Stimulated activated CD8-positive, alpha-beta memory T cell treated with anti-CD3 and anti-CD28 coated beads, Interleukin-15, amount 100 ng/mL, for 48 hours (primary cell): Measurements from ENCODE around the gene RETN.
A peak's percentile ranks its signal among the peaks of the same experiment; 100 is the strongest.

Source experiments
- DNase-seq, 2 donors: peaks; one replicate each; pipeline ENCODE4 v3.0.0-alpha.2; 2020; ENCODE audit warnings: low read depth in 2 of 2

Gene RETN, protein sequence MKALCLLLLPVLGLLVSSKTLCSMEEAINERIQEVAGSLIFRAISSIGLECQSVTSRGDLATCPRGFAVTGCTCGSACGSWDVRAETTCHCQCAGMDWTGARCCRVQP

DNA sequence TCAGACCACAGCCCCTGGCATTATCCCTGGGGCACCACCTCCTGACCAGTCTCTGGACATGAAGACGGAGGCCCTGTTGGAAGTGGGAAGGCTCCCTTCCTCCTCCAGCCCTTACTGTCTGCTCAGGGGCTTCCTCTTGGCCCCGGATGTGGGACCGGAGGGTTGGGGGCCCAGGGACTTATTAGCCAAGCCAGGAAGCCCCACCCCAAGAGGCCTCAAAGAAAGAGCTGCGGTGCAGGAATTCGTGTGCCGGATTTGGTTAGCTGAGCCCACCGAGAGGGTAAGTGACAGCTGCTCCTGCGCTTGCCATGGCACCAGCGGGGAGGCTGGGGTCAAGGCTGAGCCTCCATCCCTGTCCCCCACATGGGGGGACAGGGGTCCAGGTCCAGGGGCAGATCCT is at the start of gene RETN:
Gene RETN, plus strand, starts transcription at position 208 of the 400 bp plus-strand sequence. CDS start 278 bp downstream, outside the sequence.
- DNase-seq: no peak

- no peak for DNase-seq
Observed at GRCh38 chr19:7619671-7620441, 49.0 kb upstream of the RETN start.

DNA sequence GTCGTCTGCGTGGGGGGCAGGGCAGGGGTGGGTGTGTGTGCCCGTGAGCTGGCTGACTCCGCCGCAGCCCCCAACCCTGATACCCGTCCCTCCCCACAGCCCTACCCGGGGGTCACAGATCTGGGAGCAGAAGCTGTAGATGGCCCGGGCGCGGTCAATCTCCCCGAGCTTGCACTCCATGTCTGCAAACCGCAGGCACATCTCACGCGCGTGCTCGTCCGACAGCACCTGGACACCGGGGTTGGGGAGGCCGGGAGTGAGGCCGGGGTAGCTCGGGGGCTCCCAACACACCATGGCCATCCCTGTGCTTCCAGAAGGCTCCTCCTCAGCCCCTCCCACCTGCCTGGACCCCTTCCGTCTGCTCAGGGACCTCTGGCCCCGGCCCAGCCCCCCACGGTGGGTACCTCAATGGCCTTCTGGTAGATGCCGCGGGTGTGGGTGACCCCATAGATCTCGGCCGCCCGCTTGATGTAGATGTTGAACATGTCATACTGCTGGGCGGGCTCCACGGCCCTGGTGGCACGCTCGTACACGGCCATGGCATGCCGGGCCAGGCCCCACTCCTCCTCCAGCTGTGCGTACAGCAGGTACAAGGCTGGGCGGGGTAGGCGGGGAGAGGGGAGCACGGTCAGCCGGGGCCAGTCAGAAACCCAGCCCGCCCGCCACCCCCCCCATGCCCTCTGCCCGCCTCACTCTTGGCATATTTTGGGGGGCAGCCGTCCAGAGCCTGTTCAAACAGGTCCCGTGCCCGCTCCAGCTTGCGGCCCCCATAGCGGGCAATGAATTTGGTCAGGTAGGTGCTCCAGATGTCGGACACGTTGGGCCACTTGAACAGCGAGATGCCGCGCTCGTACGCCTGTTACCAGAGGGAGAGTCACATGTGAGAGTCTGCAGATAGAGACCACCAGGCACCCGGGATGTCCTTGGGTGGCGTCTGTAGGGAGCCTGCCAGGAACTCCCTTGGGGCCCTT is 48.1 kb upstream of the RETN start:
- DNase-seq: no peak

DNA sequence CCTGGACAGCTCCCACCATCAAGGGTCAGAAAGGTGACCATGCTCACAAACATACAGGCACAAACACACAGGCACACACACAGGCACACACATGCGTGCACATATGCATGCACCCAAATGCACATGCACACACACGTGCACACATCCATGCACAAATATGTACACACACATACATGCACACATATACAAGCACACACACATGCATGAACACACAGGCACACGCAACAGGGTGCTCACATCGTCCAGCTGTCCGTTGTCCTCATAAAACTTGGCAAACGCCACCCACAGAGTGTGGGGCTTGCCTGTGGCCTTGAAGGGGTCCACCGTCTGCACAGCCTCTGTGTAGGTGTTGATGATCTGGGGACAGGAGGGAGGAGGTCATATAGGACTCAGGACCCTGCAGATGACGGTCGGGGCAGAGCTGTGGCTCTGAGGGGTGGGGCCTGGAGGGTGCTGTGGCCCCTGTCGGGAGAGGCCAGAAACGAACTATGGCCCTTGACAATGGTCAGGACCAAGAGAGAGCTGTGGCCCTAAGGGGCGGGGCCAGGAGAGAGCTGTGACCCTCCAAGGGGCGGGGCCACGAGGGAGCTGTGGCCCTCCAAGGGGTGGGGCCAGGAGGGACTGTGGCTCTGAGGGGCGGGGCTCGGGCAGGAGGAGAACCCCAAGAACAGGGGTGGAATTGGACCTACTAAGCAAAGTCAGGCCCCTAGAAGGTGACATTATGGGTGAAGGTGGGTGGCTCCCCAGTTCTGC is 45.7 kb upstream of the RETN start:
- DNase-seq: no peak

GRCh38 chr19:7623725-7624603 is 44.9 kb upstream of the RETN start:
- DNase-seq: no peak

GRCh38 chr19:7624810-7625209 is 44.0 kb upstream of the RETN start:
- no peak for DNase-seq

GRCh38 chr19:7625763-7626372 is 43.0 kb upstream of the RETN start:
- no peak for DNase-seq

DNA sequence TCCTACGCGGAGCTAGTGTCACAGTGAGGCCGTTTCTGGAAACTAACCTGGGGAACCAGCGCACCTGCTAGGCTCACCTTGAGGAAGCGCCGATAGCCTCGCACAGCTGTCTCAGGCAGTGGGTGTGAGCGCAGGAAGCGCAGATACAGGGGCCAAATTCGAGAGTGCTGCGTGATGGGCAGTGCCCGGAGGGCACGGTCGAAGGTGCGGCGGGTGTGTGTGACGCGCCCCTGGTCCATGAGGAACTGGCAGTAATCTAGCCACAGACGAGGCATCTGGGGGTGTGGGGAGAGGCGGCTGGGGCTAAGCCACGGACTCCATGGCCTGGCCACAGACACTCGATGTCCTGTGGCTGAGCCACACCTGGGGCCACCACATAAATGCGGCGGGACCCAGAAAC is 41.7 kb upstream of the RETN start:
- DNase-seq: no peak

- no peak for DNase-seq
Observed at GRCh38 chr19:7628589-7629311, 40.1 kb upstream of the RETN start.

GRCh38 chr19:7629347-7630054 is 39.3 kb upstream of the RETN start, which contains the start of the genes PET100 and XAB2:
Gene PET100 (plus strand): TSS chr19:7629793. CDS start chr19:7629834, 41 bp downstream.
Gene XAB2 (minus strand): TSS chr19:7629545. CDS start chr19:7629527, 18 bp downstream.
- peak; percentile 90 for DNase-seq

DNA sequence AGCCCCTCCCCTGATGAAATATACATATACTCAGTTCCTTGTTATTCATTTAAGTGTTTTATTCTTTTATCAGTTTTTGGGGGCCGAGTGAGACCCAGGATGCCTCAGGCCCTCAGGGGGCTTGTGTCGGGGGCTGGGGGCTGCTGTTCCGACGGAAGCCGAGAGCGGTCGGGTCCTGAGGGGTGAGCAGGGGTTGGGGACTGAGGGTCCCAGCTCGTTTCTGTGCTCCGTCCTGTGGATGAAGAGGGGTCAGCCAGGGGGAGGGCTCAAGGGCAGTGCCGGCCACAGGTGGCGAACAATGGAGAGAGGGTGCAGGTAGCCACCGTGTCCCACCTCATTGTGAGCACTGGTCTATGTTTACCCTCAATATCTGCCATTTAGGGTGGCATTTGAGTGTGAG is 37.3 kb upstream of the RETN start:
- no peak for DNase-seq

DNA sequence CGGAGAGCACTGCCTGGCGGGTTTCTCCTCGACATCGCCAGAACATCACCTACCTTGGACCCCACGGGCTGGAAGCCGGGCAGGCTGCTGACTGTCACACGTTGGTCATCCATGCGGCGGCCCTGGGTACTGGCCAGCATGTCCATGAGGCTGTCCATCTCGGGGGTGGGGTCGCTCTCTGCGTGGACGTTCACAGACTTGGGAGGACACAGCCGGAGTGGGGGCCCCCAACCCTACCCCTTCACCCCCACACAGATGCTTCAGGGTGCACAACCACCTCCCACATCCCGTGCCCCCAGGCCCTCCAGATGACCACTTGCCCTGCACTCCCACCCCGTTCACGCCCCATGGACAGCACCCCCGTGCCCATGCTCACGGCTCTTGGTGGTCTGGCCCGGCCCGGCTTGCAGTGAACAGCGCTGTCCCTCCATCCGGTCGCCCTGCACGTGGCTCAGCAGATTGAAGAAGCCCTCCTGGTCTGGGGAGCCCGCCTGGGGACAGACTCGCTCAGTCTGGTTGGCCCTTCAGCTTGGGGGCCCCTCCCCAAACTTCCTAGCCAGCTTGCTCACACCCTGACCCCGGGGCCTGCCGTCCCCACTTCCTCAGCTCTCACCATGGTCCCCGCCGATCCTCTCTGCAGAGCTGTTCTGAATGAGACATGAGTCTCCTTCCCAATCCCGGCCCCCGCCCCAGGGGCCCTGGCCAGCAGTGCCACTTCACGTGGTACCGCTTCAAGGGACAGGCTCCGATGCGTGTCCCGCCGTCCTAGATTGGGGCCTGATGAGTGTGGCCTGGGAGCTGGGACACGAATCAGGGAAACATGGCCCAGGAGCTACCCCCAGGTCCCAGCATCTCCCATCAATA is 36.3 kb upstream of the RETN start:
- no peak for DNase-seq

DNA sequence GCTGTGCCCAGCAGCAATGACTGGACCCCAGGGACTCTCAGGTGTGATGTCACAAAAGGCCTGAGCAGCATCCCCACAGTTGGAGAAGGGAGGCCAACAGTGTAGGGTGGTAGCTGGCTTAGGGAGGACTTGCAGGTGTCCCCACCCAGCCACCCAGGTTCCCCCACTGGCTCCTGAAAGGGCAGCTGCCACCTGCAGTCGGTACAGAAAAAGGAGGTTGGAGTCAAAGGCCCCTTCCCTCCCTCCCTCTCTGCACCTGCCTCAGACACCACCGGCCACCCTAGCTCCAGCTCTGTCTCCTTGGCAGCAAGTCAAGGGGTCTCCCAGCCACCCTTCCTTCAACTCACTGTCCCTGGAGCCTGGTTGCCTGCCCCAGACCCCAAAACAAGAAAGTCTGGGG is 35.2 kb upstream of the RETN start, which contains the start of gene PCP2:
Gene PCP2, minus strand, starts transcription at position 22 of the 400 bp plus-strand sequence. CDS start 262 bp downstream, outside the sequence.
- DNase-seq: no peak

DNA sequence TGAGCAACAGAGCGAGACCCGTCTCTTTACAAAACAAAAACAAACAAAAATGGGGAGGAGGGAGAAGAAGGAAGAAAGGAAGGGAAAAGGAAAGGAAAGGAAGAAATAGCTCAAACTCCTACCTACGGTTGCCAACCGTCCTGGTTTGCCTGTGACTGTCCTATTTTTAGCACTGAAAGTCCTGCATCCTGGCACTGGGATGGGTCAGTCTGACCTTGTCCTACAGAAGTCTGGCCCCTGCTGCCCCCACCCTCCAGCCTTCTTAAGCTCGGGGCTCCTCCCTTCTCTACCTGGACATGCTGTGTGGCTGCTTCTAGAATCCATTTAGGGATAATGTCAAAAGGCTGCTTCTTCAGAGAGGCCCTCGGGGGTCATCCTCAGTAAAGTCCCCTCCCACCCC is 33.2 kb upstream of the RETN start:
- no peak for DNase-seq

DNA sequence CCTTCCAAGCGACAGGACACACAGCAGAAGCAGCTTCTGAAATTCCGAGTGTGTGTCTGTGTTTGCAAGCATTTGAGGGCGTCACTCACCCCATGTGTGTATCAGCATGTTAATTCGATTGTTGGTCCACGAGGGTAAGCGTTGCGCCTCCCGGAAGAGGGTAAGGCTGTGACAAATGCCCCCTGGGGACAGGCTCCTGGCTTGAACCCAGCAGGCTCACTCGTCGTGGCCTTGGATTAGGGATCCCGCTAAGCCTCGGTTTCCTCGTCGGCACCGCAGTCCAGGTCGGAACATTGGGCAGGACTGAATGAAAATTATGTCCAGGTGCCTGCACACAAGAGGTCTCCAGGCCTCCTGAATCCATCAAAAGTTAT is 32.5 kb upstream of the RETN start:
- no peak for DNase-seq

- DNase-seq: peak; percentile 81 to 82
Observed at GRCh38 chr19:7636691-7637373, 32.0 kb upstream of the RETN start, which contains the start of gene STXBP2. Gene STXBP2 (plus strand): TSS chr19:7637110. CDS start chr19:7637150, 40 bp downstream.
